HG02763 (cell line): ENCODE data around the gene TSPY3.
"Not testable (repeated sequence)": the region's sequence is repeated elsewhere in the genome, so short reads cannot be mapped to it uniquely, and the experiment has no call there.

Source experiments
- ATAC-seq: cut with Tn5 transposase; IDR thresholded peaks from one replicate; pipeline ENCODE4 v1.9.1; 2021; ENCODE audit warnings: mild to moderate bottlenecking, moderate library complexity; ENCODE audit not compliant: unreplicated experiment

The TSPY3 gene, protein sequence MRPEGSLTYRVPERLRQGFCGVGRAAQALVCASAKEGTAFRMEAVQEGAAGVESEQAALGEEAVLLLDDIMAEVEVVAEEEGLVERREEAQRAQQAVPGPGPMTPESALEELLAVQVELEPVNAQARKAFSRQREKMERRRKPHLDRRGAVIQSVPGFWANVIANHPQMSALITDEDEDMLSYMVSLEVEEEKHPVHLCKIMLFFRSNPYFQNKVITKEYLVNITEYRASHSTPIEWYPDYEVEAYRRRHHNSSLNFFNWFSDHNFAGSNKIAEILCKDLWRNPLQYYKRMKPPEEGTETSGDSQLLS

DNA sequence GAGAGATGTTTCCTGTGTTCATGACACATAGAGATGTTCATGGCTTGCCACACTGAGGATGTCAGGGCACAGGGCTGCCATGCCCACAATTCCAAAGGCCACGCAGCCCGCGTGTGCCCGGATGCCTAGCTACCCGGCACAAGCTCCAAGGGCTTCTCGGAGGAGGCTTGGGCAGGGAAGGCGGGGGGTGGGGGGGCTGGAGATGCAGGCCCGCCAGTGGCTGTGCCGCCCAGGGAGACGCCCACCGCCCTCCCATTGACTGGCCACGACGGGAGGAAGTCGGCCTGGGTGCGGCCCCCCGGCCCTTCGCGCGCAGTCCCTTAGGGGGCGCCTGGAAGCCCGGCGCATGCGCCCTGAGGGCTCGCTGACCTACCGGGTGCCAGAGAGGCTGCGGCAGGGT lies at the start of gene TSPY3:
Gene TSPY3 (plus strand): TSS at position 301 of the 400 bp plus-strand sequence. CDS start 46 bp downstream, at position 347.
- ATAC-seq, result not testable (repeated sequence)

DNA sequence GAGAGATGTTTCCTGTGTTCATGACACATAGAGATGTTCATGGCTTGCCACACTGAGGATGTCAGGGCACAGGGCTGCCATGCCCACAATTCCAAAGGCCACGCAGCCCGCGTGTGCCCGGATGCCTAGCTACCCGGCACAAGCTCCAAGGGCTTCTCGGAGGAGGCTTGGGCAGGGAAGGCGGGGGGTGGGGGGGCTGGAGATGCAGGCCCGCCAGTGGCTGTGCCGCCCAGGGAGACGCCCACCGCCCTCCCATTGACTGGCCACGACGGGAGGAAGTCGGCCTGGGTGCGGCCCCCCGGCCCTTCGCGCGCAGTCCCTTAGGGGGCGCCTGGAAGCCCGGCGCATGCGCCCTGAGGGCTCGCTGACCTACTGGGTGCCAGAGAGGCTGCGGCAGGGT lies 40.7 kb upstream of the TSPY3 start, which contains the start of gene TSPY8:
Gene TSPY8 (plus strand): TSS at position 301 of the 400 bp plus-strand sequence. CDS start 46 bp downstream, at position 347.
- not testable (repeated sequence) for ATAC-seq

DNA sequence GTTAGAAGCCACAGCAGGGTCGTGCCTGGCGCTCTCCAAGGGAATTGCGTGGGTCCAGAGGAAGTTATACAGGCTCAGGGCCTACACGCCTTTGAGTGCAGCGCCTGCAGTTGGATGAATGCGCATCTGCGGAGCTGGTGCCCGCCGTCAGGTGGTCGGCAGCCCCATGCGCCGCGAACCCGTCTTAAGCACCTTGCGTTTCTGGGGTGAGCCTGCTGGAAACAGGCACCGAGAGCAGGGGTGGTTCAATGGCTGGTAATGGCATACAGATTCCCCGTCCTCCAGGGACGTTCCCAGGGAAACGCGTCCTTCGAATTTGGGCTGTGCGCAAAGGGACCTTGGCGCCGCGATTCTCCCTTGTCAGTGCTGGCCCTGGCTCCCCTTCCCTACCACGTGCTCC lies 1.7 kb upstream of the TSPY3 start:
- ATAC-seq, result not testable (repeated sequence)
